ENCODE results near the gene TPRKB. TPM values are rescaled to one million over a fixed set of nuclear protein-coding genes. Genes with fewer than 3 reads are reported as not detected.

Gene TPRKB
- total and polyA plus RNA-seq, 8 donors: 3.1 to 76.0 (median 31.4) TPM; not detected in 1

DNA sequence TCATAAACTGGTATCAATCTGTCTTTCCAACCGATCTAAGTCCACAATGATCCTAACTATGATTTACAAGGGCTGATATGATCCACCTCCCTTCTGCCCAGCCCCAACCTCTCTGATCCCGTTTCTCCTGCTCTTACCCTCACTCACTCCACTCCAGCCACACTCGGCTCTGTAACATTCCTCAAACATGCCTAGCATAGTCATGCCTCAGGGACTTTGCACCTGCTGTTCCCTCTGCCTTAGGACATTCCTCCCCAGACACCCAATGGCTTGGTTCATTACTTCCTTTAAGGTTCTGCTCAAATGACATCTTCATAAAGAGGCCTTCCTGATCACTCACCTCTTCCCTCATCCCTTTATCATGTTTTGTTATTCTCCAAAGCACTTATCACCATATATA, 33.6 kb upstream of the TPRKB start:
- H3K4me1 ChIP-seq: no peaks in the 10 kb centered on the region
- H3K4me3 ChIP-seq: no peak overlapping the region
- H3K27ac ChIP-seq: no peak overlapping the region
- DNase-seq: no peak
- intact Hi-C loops (cut with DNase I; ENCODE audit: low total_unique reads): no loop called here
- TF ChIP-seq POLR2A (IDR thresholded peaks at IDR 0.05): no peak
- peaks cover 39 to 100% (median 100%) of the 10 kb centered on the region in 4 donors for H3K36me3 ChIP-seq
- H3K9me3 ChIP-seq: no peaks in the 10 kb centered on the region
- 81 to 95% (median 88%) methylated on average over 3 of the region's 3 CpGs for WGBS, 5 donors
- H3K27me3 ChIP-seq: no peaks in the 10 kb centered on the region

DNA sequence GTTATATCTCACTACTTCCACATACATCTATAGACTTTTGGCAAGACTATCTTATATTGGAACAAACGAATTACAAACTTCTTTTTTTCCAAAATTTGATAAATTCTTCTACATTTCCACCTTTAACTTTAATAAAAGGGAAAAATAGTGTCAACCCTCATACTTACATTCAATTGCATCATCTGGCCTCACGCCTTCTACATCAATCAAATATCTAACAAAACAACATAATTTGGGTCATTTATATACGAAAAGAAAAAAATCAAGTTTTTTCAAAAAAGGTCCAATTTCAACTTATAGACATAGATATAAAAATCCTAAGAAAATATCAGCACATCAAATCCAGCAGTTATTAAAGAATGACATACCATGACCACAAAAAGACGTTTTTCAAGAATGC, 29.8 kb upstream of the TPRKB start:
- no peak overlapping the region for H3K4me3 ChIP-seq

DNA sequence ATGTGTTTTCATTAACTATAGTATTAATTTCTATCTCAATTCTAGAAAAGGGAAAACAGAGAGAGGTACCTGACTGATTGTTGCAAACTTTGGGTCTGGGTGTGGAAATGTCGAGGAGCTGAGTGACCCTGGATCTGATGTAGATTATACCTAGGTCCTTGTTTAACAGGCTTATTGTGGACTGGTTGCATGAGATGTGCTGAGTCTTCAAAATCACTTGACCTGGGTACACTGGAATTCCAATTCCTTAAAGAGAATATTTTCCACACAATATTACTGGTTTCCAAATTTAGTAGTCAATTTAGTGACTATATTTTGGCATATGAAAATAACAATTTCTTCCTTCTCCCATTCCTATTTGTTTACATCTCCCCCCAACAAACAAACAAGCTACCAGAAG, 29.2 kb upstream of the TPRKB start:
- no peak for DNase-seq
- Histone ChIP-seq H3K4me1 (no peaks in the 10 kb centered on the region), H3K4me3 (no peak overlapping the region), H3K27ac (no peak overlapping the region), H3K27me3 (no peaks in the 10 kb centered on the region), H3K36me3 (peaks cover 54 to 100% (median 100%) of the 10 kb centered on the region in 4 donors), H3K9me3 (no peaks in the 10 kb centered on the region)
- intact Hi-C loops (cut with DNase I; ENCODE audit: low total_unique reads): no loop called here
- WGBS, 5 donors: 93 to 97% (median 96%) methylated on average over 1 of the region's 1 CpG
- TF ChIP-seq, protein P1, sequence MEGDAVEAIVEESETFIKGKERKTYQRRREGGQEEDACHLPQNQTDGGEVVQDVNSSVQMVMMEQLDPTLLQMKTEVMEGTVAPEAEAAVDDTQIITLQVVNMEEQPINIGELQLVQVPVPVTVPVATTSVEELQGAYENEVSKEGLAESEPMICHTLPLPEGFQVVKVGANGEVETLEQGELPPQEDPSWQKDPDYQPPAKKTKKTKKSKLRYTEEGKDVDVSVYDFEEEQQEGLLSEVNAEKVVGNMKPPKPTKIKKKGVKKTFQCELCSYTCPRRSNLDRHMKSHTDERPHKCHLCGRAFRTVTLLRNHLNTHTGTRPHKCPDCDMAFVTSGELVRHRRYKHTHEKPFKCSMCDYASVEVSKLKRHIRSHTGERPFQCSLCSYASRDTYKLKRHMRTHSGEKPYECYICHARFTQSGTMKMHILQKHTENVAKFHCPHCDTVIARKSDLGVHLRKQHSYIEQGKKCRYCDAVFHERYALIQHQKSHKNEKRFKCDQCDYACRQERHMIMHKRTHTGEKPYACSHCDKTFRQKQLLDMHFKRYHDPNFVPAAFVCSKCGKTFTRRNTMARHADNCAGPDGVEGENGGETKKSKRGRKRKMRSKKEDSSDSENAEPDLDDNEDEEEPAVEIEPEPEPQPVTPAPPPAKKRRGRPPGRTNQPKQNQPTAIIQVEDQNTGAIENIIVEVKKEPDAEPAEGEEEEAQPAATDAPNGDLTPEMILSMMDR (IDR thresholded peaks at IDR 0.05): no peak
- TF ChIP-seq POLR2A (IDR thresholded peaks at IDR 0.05) (no peak), POLR2AphosphoS5 (IDR thresholded peaks at IDR 0.05) (no peak), EP300 (IDR thresholded peaks at IDR 0.05) (no peak)

More for the DNA sequence above, 29.8 kb upstream of the TPRKB start:
- TF ChIP-seq POLR2A (IDR thresholded peaks at IDR 0.05): no peak
- no peak for TF ChIP-seq POLR2AphosphoS5 (IDR thresholded peaks at IDR 0.05)
- TF ChIP-seq, protein P1 (IDR thresholded peaks at IDR 0.05): no peak
- TF ChIP-seq EP300 (IDR thresholded peaks at IDR 0.05): no peak
- intact Hi-C loops (cut with DNase I; ENCODE audit: low total_unique reads): no loop called here
- 89 to 94% (median 90%) methylated on average over 4 of the region's 4 CpGs for whole genome bisulfite sequencing, 5 donors
- Histone ChIP-seq H3K9me3 (no peaks in the 10 kb centered on the region), H3K27me3 (no peaks in the 10 kb centered on the region), H3K4me1 (no peaks in the 10 kb centered on the region), H3K27ac (no peak overlapping the region), H3K36me3 (peaks cover 54 to 100% (median 100%) of the 10 kb centered on the region in 4 donors)
- no peak for DNase-seq

DNA sequence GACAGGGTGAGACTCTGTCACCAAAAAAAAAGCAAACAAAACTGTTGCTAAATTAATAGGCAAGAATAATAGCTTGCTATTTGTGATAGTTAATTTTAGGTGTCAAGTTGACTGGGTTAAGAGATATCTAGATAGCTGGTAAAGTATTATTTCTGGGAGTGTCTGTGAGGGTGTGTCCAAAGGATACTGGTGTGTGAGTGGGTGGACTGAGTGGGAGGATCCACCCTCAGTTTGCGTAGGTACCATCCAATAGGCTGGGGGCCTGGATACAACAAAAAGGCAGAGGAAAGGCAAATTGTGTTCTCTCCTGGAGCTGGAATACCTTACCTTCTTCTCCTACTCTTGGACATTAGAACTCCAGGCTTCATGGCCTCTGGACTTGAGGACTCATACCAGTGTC, 27.8 kb upstream of the TPRKB start:
- DNase-seq: no peak
- no peak overlapping the region for H3K27ac ChIP-seq
- intact Hi-C loops (cut with DNase I; ENCODE audit: low total_unique reads): no loop called here
- WGBS, 5 donors: 94 to 100% (median 100%) methylated on average over 1 of the region's 1 CpG
- peaks cover 50 to 100% (median 100%) of the 10 kb centered on the region in 4 donors for H3K36me3 ChIP-seq
- H3K27me3 ChIP-seq: no peaks in the 10 kb centered on the region
- H3K4me1 ChIP-seq: peaks cover 0 to 5% (median 2%) of the 10 kb centered on the region in 4 donors
- no peak overlapping the region for H3K4me3 ChIP-seq
- no peaks in the 10 kb centered on the region for H3K9me3 ChIP-seq
- TF ChIP-seq EP300 (IDR thresholded peaks at IDR 0.05) (no peak), POLR2AphosphoS5 (IDR thresholded peaks at IDR 0.05) (no peak), POLR2A (IDR thresholded peaks at IDR 0.05) (no peak)
- TF ChIP-seq, protein P1 (IDR thresholded peaks at IDR 0.05): no peak

DNA sequence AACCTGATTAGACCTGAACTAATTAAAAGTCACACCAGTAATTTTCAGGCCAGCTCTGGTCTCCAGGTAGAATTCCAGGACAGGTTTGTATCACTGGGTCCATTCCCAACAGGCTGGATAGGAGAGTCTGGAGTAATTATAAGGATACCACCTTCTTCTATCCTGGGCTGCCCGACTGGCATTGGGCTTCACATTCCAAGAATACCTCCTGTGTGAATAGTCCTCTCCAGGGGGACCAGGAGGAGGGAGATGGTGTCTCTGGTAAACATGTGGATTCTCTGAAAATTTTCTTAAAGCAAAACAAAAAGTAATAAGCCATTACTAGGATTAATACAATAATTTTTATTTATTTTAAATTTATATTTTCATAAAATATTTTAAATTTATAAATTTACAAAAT, 25.4 kb upstream of the TPRKB start:
- intact Hi-C loops (cut with DNase I; ENCODE audit: low total_unique reads): no loop called here
- Histone ChIP-seq H3K9me3 (no peaks in the 10 kb centered on the region), H3K36me3 (peaks cover 36 to 99% (median 96%) of the 10 kb centered on the region in 4 donors), H3K27me3 (no peaks in the 10 kb centered on the region), H3K4me1 (peaks cover 6 to 16% (median 11%) of the 10 kb centered on the region in 4 donors), H3K4me3 (no peak overlapping the region), H3K27ac (no peak overlapping the region)
- TF ChIP-seq EP300 (IDR thresholded peaks at IDR 0.05) (no peak), POLR2A (IDR thresholded peaks at IDR 0.05) (no peak), POLR2AphosphoS5 (IDR thresholded peaks at IDR 0.05) (no peak)
- TF ChIP-seq, protein P1 (IDR thresholded peaks at IDR 0.05): no peak
- WGBS, 5 donors: 84 to 91% (median 86%) methylated on average over 1 of the region's 1 CpG
- DNase-seq: no peak

All from stomach (tissue), 9 donors.